ENCODE measurements around the gene ARPP19.
"Not testable (repeated sequence)": the region's sequence is repeated elsewhere in the genome, so short reads cannot be mapped to it uniquely, and the experiment has no call there.

The ARPP19 gene, protein sequence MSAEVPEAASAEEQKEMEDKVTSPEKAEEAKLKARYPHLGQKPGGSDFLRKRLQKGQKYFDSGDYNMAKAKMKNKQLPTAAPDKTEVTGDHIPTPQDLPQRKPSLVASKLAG

DNA sequence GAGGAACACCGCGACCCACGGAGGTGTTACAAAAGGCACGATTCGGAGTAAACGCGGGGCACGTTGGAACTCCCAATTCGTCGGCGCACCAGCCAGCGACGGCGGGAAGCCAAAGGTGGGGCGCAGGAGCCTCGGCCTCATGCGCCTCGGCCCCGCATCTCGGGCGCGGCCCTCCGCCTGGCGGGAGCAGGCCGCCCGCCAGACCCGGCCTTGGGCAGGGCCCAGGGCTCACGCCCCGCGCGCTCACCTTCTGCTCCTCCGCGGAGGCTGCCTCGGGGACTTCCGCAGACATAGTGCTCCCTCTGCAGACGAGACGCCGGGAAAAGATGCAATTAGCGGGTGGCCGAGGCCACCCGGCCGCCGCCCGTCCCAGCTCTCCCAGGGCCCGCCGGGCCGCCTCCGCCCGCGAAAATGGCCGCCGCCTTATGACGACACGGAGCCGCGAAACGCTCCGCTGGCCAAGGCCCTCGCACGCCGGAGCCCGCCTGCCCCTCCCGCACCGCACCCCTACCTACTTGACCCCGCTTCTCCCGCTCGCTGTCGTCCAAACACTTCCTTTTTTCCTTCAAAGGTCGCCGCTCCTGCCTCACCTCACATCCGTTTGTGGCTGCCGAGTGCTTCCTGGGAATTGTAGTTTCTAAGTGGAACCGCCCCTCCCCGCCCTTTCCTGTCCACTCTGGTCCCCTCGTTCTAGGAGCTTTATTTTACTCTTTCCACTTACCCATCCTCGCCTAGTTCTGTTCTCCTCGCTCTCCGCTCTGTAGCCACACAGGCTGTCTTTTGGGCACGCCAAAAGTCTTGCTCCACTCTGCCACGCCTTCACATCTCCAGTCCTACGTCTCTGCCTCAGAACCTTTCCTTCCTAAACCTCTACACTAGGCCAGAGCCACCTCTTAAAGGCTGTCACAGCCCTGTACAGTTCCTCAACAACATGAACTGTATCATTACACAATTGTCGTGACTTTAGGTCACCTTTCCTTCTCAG is at the start of gene ARPP19:
Gene ARPP19 (minus strand): TSS at position 430 of the 985 bp plus-strand sequence. CDS start 138 bp downstream, at position 292.
- peak within 1 kb of the TSS; percentile 83 to 99 (median 94) for H3K27ac ChIP-seq
- H3K4me3 ChIP-seq, result peak within 1 kb of the TSS; percentile 49 to 77 (median 69)

DNA sequence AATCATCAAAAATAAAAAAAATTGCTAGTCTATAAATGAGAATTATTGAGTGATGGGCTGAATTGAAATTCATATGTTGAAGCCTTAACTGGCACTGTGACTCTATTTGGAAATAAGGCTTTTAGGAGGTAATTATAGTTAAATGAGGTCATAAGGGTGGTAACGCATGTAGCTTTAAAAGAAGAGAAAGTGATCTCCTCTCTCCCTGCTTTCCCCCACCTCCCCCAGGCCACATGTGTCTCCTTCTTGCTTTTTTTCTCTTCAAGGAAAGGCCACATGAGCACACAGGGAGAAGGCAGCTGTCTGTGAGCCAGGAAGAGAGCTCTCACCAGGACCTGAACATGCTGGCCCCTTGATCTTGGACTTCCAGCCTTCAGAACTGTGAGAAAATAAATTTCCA is 48.2 kb upstream of the ARPP19 start:
- no peak overlapping the region for H3K27ac ChIP-seq
- no peak overlapping the region for H3K4me3 ChIP-seq

DNA sequence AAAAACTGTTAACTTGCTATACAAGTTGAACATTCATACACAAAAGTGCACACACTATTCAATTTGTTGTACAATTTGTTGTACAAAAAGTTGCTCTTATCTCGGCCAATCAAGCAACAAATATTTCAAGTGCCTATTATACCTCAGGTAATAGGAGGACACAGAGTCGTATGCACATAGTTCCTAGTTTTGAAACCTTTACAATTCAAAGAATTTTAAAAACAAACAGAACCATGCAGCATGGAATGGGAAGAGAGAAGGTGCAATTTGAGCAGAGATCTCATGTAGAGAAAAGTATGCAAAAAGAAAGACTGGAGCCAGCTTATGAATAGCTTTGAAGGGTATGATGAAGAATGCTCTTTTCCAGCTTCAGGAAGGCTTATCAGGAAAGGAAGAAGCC is 46.5 kb upstream of the ARPP19 start:
- no peak overlapping the region for H3K4me3 ChIP-seq
- no peak overlapping the region for H3K27ac ChIP-seq

DNA sequence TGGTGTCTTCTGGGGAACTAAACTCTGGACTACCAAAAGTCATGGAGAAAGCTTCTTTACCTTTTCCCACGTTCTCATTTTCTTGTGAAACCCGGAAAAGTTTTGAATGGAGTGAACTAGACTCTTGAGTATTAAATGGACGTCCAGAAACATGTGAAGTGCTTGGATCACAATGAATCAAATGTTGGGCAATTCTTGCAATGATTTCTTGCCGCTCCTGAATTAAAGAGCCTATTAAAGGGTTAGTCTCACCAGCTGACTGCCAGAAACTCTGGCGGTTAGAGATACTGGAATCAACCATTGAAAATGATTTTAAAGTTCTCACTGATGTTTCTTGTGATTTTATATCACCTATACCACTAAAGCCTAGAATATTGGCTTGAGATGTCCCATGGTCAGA is 40.8 kb upstream of the ARPP19 start:
- Histone ChIP-seq H3K4me3 (no peak overlapping the region), H3K27ac (no peak overlapping the region)

DNA sequence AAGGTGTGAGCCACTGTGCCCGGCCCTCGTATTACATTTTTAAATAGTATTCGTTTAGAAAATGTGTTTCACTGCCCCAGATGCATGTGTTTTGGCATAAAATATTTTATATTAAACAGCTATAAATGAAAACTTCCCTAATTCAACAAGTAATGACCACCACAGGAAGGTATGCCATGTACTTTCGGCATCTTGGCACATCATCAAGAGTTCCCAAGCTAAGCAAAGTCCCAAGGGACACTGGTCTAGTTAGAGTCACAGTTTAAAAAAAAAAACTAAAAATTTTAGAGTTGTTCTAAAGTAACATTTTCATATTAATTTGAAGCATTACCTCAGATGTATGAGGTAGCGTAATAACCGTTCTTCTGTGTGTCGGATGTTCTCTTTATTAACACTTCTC is 15.6 kb upstream of the ARPP19 start:
- H3K27ac ChIP-seq, result no peak overlapping the region
- no peak overlapping the region for H3K4me3 ChIP-seq

DNA sequence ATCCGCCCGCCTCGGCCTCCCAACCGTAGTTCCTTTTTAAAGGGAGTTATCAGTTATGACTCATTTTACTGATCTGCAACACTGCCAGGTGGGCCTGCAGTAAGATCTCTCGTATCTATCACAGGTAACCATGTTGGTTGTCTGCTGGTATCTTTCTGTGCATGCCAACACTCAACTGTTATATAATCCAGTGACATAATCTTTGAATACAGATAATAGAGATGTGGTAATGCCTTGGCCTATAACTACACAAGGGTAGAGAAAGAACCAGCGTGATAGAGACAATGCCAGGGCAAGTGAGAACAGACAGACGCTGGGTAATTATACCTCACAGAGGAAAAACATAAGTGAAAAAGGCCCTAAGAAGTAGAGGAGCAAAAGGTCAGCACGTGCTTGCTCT is 11.0 kb upstream of the ARPP19 start:
- no peak overlapping the region for H3K27ac ChIP-seq
- H3K4me3 ChIP-seq, result no peak overlapping the region

DNA sequence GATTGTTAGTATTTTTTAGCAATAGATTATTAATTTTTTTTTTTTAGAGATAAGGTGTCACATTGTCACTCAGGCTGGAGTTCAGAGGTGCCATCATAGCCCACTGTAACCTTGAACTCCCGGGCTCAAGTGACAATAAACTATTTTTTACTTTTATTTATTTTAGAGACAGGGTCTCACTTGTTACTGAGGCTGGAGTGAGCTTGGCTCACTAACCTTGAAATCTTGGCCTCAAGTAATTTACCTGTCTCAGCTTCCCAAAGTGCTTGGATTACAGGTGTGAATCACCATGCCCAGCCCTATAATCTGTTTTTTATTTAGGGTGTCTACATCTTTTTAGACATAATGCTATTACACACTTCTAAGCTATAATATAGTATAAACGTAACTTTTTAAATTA is 7.9 kb upstream of the ARPP19 start:
- H3K4me3 ChIP-seq, result no peak overlapping the region

DNA sequence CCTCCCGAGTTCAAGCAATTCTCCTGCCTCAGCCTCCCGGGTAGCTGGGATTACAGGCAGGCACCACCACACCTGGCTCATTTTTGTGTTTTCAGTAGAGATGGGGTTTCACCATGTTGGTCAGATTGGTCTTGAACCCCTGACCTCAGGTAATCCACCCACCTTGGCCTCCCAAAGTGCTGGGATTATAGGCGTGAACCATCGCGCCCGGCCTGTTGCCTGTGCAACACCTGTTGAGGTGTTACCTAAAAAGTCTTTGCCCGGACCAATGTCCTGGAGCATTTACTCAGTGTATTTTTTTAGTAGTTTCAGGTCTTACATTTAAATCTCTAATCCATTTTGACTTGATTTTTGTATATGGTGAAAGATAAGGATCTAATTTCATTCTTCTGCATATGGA is 6.7 kb upstream of the ARPP19 start:
- not testable (repeated sequence) for H3K27ac ChIP-seq, H3K4me3 ChIP-seq

More for the DNA sequence above, 7.9 kb upstream of the ARPP19 start:
- H3K27ac ChIP-seq, result no peak overlapping the region

DNA sequence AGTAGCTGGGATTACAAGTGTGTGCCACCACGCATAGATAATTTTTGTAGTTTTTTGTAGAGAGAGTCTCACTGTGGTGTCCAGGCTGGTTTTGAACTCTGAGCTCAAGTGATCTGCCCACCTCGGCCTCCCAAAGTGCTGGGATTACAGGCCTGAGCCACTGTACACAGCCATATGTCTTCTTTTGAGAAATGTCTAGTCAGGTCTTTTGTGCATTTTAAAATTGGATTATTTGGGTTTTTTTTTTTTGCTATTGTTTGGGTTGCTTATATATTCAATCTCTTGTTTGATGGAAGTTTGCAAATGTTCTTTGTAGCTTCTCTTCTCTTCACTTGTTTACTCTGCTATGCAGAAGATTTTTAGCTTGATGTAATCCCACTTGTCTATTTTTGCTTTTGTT is 6.2 kb upstream of the ARPP19 start:
- Histone ChIP-seq H3K27ac (no peak overlapping the region), H3K4me3 (no peak overlapping the region)

DNA sequence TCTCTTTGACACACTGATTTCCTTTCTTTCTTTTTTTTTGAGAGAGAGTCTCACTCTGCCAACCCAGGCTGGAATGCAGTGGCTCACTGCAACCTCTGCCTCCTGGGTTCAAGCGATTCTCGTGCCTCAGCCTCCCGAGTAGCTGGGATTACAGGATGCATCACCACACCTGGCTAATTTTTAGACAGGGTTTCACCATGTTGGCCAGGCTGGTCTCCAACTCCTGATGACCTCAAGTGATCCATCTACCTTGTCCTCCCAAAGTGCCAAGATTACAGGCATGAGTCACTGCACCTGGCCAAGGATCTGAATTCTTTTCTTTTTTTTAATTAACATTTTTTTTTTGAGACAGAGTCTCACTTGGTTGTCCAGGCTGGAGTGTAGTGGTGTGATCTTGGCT is 5.8 kb upstream of the ARPP19 start:
- H3K27ac ChIP-seq, H3K4me3 ChIP-seq: not testable (repeated sequence)

DNA sequence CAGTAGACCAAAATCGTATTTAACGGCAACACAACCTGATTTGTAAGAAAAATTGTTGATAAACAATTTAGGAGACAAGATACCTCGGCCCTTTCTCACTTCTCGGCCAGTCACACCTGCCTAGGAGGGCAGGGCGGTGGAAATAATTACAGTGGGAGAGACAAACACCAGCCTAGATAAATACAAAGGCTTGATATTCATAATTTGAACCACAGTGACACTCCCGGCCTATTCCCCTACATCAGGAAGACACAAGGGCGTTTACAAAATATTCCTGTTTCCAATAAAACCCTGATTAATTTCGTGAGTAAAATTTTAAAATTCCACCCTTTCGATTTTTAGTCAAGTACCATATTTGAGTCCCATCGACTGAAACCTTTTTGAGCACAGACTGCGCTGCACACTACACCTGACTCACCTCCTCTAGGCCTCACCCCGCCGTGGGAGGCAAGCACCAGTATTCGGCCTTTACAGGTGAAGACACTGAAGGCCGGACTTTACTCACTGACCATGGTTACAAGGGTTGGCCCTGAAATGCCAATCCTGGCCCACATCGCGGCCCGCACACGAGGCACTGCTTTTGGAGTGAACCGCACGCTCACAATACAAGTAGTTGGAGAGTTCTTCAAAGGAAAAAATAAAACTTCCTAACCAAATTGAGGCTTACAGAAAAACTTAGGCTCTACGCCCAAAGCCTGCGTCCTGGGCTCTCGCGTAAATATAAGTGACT is 794 bp downstream of the ARPP19 start:
- Histone ChIP-seq H3K27ac (peak overlapping the region; percentile 83 to 99 (median 94)), H3K4me3 (peak overlapping the region; percentile 49 to 77 (median 69))

DNA sequence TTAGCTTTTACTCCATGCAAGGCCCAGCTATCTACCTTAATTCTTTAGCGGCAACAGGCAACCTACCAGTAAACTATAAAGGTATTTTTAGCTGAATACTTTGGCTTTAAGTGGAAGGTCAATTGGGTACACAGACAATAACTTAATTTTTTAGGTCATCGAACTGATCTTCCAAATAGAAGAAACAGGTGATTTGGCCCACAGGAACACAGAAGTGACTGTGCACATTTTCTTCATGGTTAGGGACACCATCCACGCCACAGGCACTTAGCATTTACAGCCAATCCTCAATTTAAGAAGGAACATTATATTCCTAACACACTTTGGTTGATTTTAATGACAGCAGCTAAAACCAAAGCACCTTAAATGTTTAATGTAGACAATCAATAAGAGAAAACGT is 1.9 kb downstream of the ARPP19 start:
- peak overlapping the region in 5 of 21 experiments; percentile 17 to 99 (median 95) for H3K27ac ChIP-seq
- peak overlapping the region in 5 of 7 experiments; percentile 49 to 77 (median 73) for H3K4me3 ChIP-seq

DNA sequence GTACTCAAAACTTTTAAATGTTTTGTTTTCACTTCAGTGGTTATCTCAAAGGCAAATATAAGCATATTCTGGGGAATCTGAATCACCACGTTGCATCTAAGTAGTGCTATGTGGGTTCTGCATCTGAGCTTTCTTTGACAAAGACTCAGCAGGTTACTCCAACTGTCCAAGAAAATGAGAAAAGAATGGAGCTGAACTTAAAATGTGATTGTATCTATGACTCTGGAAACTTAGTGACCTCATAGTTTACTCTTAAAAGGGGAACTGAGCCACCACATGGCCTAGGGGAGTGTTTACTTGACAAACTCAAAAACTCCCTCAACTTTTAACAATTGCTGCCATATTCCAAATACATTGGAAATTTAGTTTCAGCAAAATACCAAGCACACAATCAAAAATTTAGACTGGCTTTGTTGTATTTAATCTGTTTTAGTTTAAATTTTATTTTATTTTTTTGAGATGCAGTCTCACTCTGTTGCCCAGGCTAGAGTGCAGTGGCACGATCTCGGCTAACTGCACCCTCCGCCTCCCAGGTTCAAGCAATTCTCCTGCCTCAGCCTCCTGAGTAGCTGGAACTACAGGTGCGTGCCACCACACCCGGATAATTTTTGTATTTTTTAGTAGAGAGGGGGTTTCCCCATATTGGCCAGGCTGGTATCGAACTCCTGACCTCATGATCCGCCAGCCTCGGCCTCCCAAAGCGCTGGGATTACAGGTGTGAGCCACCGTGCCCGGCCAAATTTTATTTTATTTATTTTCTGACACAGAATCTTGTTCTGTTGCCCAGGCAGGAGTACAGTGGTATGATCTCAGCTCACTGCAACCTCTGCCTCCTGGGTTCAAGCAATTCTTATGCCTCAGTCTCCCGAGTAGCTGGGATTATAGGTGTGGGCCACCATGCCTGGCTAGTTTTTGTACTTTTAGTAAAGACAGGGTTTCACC is 3.1 kb downstream of the ARPP19 start:
- H3K4me3 ChIP-seq, result not testable (repeated sequence)
- peak overlapping the region in 1 of 21 experiments; percentile 21 for H3K27ac ChIP-seq

DNA sequence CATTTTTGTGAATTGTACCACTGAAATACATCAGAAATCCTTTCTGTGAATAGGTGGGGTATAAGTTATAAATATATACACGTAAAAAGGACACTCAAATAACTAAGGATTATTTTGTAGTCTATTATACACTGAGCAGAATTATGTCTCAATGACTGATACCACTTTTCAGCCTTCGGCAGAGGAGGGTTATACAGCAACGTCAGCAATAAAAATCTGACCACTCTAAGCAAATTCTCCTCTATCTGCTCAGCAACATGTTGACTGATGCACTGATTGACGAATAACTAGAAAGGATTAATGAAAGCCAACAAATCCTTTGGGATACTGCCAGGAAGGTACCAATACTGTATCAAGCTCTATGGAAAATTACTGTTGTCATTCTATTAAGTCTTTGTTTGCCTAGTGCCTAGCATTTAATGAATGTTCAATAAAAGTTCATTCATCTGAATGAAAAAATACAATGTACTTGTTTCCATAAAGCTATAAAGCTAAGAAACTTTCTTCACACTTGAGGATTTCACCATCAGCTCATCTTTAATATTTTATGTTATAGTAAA is 5.2 kb downstream of the ARPP19 start:
- Histone ChIP-seq H3K4me3 (no peak overlapping the region), H3K27ac (no peak overlapping the region)

DNA sequence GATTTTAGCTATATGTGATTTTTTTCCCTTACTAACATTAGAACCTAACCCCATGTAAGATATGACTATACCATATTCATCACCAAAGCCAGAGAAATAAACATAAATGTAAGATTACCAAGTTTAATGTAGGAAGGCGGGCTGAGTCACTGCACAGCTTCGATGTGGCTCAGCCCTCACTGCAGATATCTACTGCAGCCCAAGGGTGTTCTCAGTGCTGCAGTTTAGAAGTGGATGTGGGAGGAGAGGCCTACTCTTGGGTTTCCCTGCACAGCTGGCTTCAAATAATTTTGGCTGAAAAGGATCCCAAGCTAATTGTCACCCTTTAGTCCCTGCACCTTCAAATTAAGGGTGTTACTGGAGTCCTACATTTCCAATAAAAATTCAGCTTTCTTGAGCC is 9.3 kb downstream of the ARPP19 start:
- H3K4me3 ChIP-seq, result no peak overlapping the region
- H3K27ac ChIP-seq, result peak overlapping the region in 2 of 21 experiments; percentile 3 to 4

DNA sequence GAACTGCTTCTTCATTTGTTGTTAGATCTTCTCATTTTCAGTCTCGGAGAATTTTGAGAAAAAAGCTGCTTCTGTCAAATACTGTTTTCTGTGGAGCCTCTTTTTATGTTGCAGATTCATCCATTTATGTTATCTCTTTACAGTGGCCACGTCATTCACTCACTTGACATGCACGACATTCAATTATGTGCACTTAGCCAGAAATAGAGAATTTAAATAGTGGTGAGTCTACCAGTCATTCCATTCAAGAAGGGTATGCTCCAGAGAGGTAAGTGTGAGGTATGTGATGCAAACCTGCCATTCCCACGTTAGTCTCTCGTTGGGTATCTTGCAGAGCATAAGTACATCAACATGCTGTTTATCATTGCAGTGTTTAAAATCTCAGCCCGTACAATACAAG is 9.8 kb downstream of the ARPP19 start:
- Histone ChIP-seq H3K27ac (peak overlapping the region in 5 of 21 experiments; percentile 3 to 64 (median 40)), H3K4me3 (no peak overlapping the region)

DNA sequence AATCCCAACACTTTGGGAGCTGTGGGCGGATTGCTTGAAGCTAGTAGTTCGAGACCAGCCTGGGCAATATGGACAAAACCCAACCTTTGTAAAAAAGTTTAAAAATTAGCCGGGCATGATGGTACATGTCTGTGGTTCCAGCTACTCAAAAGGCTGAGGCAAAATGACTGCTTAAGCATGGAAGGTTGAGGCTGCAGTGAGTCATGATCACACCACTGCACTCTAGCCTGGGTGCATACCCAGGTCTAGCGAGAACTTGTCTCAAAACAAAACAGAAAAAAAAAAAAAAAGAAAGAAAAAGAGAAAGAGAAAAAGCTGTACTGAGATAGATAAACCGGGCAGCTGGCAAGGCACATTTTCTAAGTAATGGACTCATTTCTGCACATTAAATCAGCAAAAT is 10.6 kb downstream of the ARPP19 start:
- peak overlapping the region in 8 of 21 experiments; percentile 3 to 68 (median 44) for H3K27ac ChIP-seq
- H3K4me3 ChIP-seq, result no peak overlapping the region

DNA sequence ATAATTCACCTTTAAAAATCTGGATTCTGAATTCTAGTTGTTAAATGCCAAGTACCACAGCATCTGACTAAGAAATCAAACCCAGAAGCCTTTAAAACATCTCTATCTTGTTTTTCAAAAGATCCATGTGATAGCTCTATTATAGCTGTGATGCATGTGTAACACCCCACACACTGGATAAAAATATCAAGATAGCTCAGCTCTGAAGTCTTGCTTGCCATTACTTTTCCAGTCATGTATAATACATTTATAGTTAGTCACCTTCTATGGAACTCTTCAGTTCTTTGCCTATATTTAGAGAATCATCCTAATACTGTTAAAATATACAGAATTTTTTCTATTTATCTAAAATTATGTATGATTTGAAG is 11.6 kb downstream of the ARPP19 start:
- Histone ChIP-seq H3K27ac (peak overlapping the region in 5 of 21 experiments; percentile 3 to 64 (median 26)), H3K4me3 (no peak overlapping the region)

Data from skin epidermis (tissue), 12 donors.